Neural progenitor cell (in vitro differentiated cells): ENCODE results near the gene PLIN5. TPM values are rescaled to one million over a fixed set of nuclear protein-coding genes. Genes with fewer than 3 reads are reported as not detected.
A peak's percentile ranks its signal among the peaks of the same experiment; 100 is the strongest.

Source experiments
- DNase-seq: peaks from one replicate; pipeline ENCODE4 v3.0.0-alpha.2; 2016; ENCODE audit warnings: low spot score
- H2AFZ ChIP-seq: fragments of 200-600 bp; sonication (generic); replicated peaks from 2 replicates; pipeline ENCODE4 v1.6.1; 2016; ENCODE audit warnings: antibody characterized with exemption
- H3F3A ChIP-seq: fragments of 200-600 bp; sonication (generic); 2 replicates; pipeline ENCODE4 v1.6.1; 2016; ENCODE audit warnings: antibody characterized with exemption, low read depth
- H3K27ac ChIP-seq: fragments of 200-600 bp; sonication (generic); 2 replicates; pipeline ENCODE4 v1.5.1; 2016; ENCODE audit warnings: mild to moderate bottlenecking
- H3K27me3 ChIP-seq: fragments of 200-600 bp; sonication (generic); 2 replicates; pipeline ENCODE4 v1.6.1; 2016; ENCODE audit warnings: mild to moderate bottlenecking, moderate library complexity
- H3K36me3 ChIP-seq: fragments of 200-600 bp; sonication (generic); 2 replicates; pipeline ENCODE4 v1.5.1; 2016
- H3K4me1 ChIP-seq: fragments of 200-600 bp; sonication (generic); 2 replicates; pipeline ENCODE4 v1.6.1; 2016; ENCODE audit warnings: mixed run types
- H3K4me2 ChIP-seq: fragments of 200-600 bp; sonication (generic); 2 replicates; pipeline ENCODE4 v1.6.1; 2016
- H3K4me3 ChIP-seq: fragments of 200-600 bp; sonication (generic); 2 replicates; pipeline ENCODE4 v1.5.1; 2016
- H3K79me2 ChIP-seq: fragments of 200-600 bp; sonication (generic); 2 replicates; pipeline ENCODE4 v1.6.1; 2016; ENCODE audit warnings: low read depth
- H3K9ac ChIP-seq: fragments of 200-600 bp; sonication (generic); 2 replicates; pipeline ENCODE4 v1.6.1; 2016
- H3K9me3 ChIP-seq: fragments of 200-600 bp; sonication (generic); 2 replicates; pipeline ENCODE4 v1.5.1; 2016; ENCODE audit warnings: low read depth
- H4K20me1 ChIP-seq: fragments of 200-600 bp; sonication (generic); 2 replicates; pipeline ENCODE4 v1.6.1; 2016; ENCODE audit warnings: low read depth
- H3K27ac Mint-ChIP-seq: 3 replicates; pipeline ENCODE4 v1.8.0; 2021; ENCODE audit warnings: mixed read lengths
- H3K27me3 Mint-ChIP-seq: 2 replicates; pipeline ENCODE4 v1.8.0; 2022; ENCODE audit warnings: low read depth, mild to moderate bottlenecking, inconsistent platforms, moderate library complexity, mixed read lengths; ENCODE audit not compliant: insufficient read depth
- H3K36me3 Mint-ChIP-seq: 3 replicates; pipeline ENCODE4 v1.8.0; 2021; ENCODE audit warnings: mixed read lengths
- H3K4me1 Mint-ChIP-seq: 3 replicates; pipeline ENCODE4 v1.8.0; 2021; ENCODE audit warnings: mixed read lengths
- H3K4me3 Mint-ChIP-seq: 3 replicates; pipeline ENCODE4 v1.8.0; 2021; ENCODE audit warnings: mild to moderate bottlenecking, moderate library complexity, mixed read lengths
- H3K9me3 Mint-ChIP-seq: 3 replicates; pipeline ENCODE4 v1.8.0; 2020; ENCODE audit warnings: mixed read lengths
- CTCF ChIP-seq: fragments of 200-600 bp; sonication (generic); IDR thresholded peaks from 2 replicates; pipeline ENCODE4 v1.5.1; 2017; ENCODE audit warnings: antibody characterized with exemption, mild to moderate bottlenecking
- EZH2 ChIP-seq: fragments of 200-600 bp; sonication (generic); IDR thresholded peaks from 2 replicates; pipeline ENCODE4 v1.6.1; 2017; ENCODE audit warnings: antibody characterized with exemption, mild to moderate bottlenecking, moderate library complexity
- EZH2phosphoT487 ChIP-seq: fragments of 200-600 bp; sonication (generic); IDR thresholded peaks from 2 replicates; pipeline ENCODE4 v1.6.1; 2017; ENCODE audit warnings: antibody characterized with exemption
- total RNA-seq: library from RNA; depleted of rRNA; stranded (reverse); fragments of >200 nt; gene quantifications from 2 replicates; pipeline ENCODE4 v1.2.3, GENCODE V29; 2015; ENCODE audit warnings: low replicate concordance

The PLIN5 gene
- total RNA-seq, 1 donor from 2014 or later, result 1.2 TPM

DNA sequence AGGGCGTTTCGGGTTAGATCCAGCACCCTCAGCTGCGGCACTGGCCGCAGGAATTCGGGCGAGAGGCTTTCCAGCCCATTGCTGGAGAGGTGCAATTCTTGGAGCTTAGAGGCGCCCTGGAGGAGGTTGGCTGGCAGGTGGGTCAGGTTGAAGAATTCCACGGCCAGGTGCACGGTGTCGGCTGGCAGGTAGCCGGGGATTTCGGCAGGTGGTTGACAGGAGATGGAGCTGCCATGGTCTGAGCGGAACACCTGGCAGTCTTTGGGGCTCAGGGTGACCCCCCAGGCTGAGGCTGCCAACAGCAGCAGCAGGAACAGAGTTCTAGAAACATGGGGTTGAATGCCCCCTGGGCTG, 3.6 kb upstream of the PLIN5 start:
- Histone ChIP-seq H3K4me2 (no peak overlapping the region), H4K20me1 (peaks cover 6% of the 10 kb centered on the region), H3K79me2 (no peaks in the 10 kb centered on the region), H3K36me3 (no peaks in the 10 kb centered on the region), H3K27me3 (peaks cover 32% of the 10 kb centered on the region), H3K9me3 (no peaks in the 10 kb centered on the region), H3K9ac (no peak overlapping the region), H3F3A (peaks cover 2% of the 10 kb centered on the region), H3K4me1 (peaks cover 7% of the 10 kb centered on the region), H3K4me3 (no peak overlapping the region), H3K27ac (no peak overlapping the region), H2AFZ (no peak overlapping the region)
- no peak overlapping the region for H3K4me3 Mint-ChIP-seq
- no peaks in the 10 kb centered on the region for H3K36me3 Mint-ChIP-seq
- H3K4me1 Mint-ChIP-seq, result peaks cover 12% of the 10 kb centered on the region
- H3K27ac Mint-ChIP-seq, result no peak overlapping the region
- no peaks in the 10 kb centered on the region for H3K9me3 Mint-ChIP-seq
- DNase-seq, result no peak
- H3K27me3 Mint-ChIP-seq, result peaks cover 8% of the 10 kb centered on the region
- TF ChIP-seq CTCF (no peak), EZH2phosphoT487 (no peak), EZH2 (no peak)

DNA sequence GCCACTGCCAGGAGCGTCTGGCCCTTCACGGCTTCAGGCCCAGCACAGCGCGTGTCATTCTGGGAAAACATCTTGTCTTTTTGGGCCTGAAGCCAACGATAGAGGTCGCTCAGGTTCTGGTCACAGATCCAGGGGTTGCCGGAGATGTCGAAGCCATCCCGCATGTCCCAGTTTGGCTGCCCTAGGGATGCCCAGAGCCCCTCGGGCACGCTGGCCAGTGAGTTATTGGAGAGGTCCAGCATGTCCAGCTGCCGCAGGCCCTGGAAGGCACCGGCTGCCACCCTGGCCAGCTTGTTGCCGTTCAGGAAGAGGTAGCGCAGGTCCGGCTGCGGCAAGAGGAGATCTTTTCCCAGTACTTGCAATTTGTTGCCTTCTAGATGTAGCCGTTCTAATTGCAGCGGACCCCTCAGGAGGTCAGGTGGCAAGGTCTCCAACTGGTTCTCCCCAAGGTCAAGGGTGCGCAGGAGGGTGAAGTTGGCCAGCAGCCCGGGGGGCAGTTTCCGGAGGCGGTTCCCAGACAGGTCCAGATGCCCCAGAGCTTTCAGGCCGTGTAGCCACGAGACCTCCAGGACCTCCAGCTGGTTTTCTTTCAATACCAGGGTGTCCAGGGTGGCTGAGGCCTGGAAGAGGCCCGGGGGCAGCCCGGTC, 3.1 kb upstream of the PLIN5 start:
- Histone ChIP-seq H3K9me3 (no peaks in the 10 kb centered on the region), H2AFZ (no peak overlapping the region), H3K27me3 (peaks cover 37% of the 10 kb centered on the region), H4K20me1 (peaks cover 6% of the 10 kb centered on the region), H3K4me1 (peaks cover 7% of the 10 kb centered on the region), H3K36me3 (no peaks in the 10 kb centered on the region), H3K79me2 (no peaks in the 10 kb centered on the region), H3K4me3 (no peak overlapping the region), H3K4me2 (no peak overlapping the region), H3K27ac (no peak overlapping the region), H3F3A (peaks cover 2% of the 10 kb centered on the region), H3K9ac (no peak overlapping the region)
- H3K4me3 Mint-ChIP-seq, result no peak overlapping the region
- no peak overlapping the region for H3K27ac Mint-ChIP-seq
- H3K4me1 Mint-ChIP-seq, result peaks cover 15% of the 10 kb centered on the region
- no peaks in the 10 kb centered on the region for H3K36me3 Mint-ChIP-seq
- H3K9me3 Mint-ChIP-seq, result no peaks in the 10 kb centered on the region
- no peak for TF ChIP-seq EZH2
- no peak for TF ChIP-seq EZH2phosphoT487
- peak; percentile 32 for TF ChIP-seq CTCF
- peak; percentile 33 for DNase-seq
- H3K27me3 Mint-ChIP-seq, result peaks cover 12% of the 10 kb centered on the region

DNA sequence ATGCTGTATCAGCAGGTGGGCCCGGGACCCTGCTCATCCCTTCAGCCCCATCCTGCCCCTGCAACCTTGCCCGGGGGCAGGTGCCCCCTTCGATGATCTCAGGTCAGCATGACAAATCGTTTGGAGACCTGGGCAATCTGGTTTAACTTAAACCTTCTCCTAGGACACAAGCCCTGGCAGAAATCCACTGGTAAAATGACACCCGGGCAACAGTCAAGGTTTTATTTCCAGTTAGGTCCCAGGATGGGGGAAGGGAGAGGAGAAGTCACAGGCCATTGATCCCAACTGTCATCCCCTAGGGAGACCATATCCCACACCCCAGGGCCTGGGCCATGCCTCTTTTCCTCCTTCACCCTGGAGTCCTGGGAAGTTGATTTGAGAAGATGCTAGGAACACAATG, 1.8 kb upstream of the PLIN5 start:
- peaks cover 15% of the 10 kb centered on the region for H3K4me1 Mint-ChIP-seq
- peaks cover 12% of the 10 kb centered on the region for H3K27me3 Mint-ChIP-seq
- H3K36me3 ChIP-seq, result no peaks in the 10 kb centered on the region

More for the DNA sequence above, 1.8 kb upstream of the PLIN5 start:
- no peak overlapping the region for H2AFZ ChIP-seq
- DNase-seq, result no peak
- H3K4me3 ChIP-seq, result no peak overlapping the region
- no peak overlapping the region for H3K4me2 ChIP-seq
- H3K27ac ChIP-seq, result no peak overlapping the region
- Mint-ChIP-seq H3K27ac (no peak overlapping the region), H3K4me3 (no peak overlapping the region), H3K36me3 (no peaks in the 10 kb centered on the region), H3K9me3 (no peaks in the 10 kb centered on the region)
- TF ChIP-seq EZH2 (no peak), EZH2phosphoT487 (no peak), CTCF (no peak)
- peaks cover 7% of the 10 kb centered on the region for H3K4me1 ChIP-seq
- H3K27me3 ChIP-seq, result peaks cover 38% of the 10 kb centered on the region
- peaks cover 2% of the 10 kb centered on the region for H3F3A ChIP-seq
- peaks cover 6% of the 10 kb centered on the region for H4K20me1 ChIP-seq
- H3K9ac ChIP-seq, result no peak overlapping the region
- no peaks in the 10 kb centered on the region for H3K79me2 ChIP-seq
- no peaks in the 10 kb centered on the region for H3K9me3 ChIP-seq
